GM04503 (cell line): ENCODE results near the gene ZDHHC6.
"Not testable (repeated sequence)": the region's sequence is repeated elsewhere in the genome, so short reads cannot be mapped to it uniquely, and the experiment has no call there.

Experiments used
- DNase-seq: peaks from one replicate; pipeline ENCODE4 v3.0.0-alpha.2; 2012; ENCODE audit warnings: low read depth

ZDHHC6 gene

DNA sequence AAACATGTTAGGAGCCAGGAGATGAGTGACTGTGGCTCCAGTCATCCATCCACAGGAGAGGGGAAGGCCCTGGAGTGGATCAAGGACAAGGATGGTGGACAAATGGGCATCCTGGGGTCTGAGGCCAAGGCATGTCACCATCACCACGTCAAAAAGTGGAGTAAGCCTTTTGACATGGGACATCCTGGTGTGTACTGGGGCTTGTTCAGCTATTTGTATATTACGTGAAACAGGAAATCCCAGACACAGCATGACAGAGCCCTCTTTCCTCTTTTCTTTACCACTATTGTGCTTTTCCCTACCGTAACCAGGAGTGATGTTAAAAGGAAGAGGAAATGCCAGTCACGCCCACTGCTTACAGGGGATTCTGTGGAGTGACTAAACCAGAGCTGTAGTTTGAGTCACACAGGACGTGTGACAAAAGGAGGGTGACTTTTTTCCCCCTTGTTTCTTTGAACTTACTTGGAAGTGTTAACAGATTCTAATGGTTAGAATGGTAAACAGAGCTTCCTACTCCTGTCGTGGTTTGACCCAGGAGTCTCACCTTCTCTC is 57.4 kb downstream of the ZDHHC6 start:
- DNase-seq: no peak

DNA sequence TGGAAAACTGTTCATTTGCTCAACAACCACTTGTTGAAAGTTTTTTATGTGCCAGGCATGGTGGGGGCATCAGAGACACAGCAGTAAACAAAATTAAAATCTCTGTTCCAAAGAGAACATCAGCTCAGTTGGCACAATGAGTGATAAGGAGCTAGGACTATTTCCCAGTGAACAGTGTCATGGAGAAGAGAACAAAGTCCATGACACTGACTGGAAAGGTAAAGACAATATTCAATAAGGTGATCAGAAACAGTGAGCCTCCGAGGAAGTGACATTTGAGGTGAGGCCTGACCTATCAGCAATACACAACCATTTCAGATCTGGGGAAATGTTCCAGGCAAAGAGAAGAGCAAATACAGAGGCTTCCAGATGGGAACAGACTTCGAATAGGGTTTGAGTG is 58.2 kb downstream of the ZDHHC6 start:
- DNase-seq: no peak

- not testable (repeated sequence) for DNase-seq
Measured at GRCh38 chr10:112388056-112388455, 58.7 kb downstream of the ZDHHC6 start.

DNA sequence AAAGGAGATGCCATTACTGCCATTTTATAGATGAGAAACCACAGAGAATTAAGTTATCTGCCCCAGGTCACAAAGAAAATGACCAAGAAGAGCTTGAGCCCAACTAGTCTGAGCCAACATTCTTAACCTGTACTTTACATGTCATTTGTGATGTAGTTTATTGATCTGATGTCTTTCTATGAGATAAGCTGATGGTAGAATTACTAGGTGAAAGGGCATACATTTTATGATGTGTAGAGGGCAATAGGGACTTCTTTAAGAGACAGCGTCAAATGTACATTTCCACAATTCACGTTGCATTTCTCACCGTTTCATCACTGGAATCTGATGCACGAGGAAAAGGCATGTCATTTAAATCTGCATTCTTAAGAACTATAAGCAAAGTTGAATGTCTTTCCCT is 61.5 kb downstream of the ZDHHC6 start:
- DNase-seq: no peak

GRCh38 chr10:112384141-112384540 is 62.6 kb downstream of the ZDHHC6 start:
- DNase-seq: no peak

- no peak for DNase-seq
Measured at GRCh38 chr10:112383325-112383724, 63.4 kb downstream of the ZDHHC6 start.

- no peak for DNase-seq
Measured at GRCh38 chr10:112382515-112383235, 64.0 kb downstream of the ZDHHC6 start.
